A673 (cell line): ENCODE data around the gene UBL7. TPM values are rescaled to one million over a fixed set of nuclear protein-coding genes. Genes with fewer than 3 reads are reported as not detected.
A peak's percentile ranks its signal among the peaks of the same experiment; 100 is the strongest.

ENCODE experiments used
- BruUV-seq: library from RNA; stranded (reverse); fragments of 400-500 nt; replicated peaks from 2 replicates; lab custom pipeline; 2021; lab: Mats Ljungman, UMichigan
- CTCF ChIA-PET: fragments of 300-600 bp; sonication (Branson Sonifier 250); formaldehyde crosslinking; loops from one replicate; lab custom pipeline; 2022; ENCODE audit warnings: antibody characterized with exemption; lab: Charles Lee
- POLR2A ChIA-PET: fragments of 300-600 bp; sonication (Branson Sonifier 250); formaldehyde crosslinking; loops from one replicate; lab custom pipeline; 2022; ENCODE audit warnings: antibody characterized with exemption; ENCODE audit not compliant: low non-redundant PET; lab: Charles Lee
- DNase-seq: peaks from one replicate; pipeline ENCODE4 v3.0.0-alpha.2; 2015; ENCODE audit warnings: low spot score
- H3K27ac ChIP-seq: fragments of 200-600 bp; sonication (generic); 2 replicates; pipeline ENCODE4 v1.5.1; 2016; ENCODE audit warnings: mixed run types, low read depth, mild to moderate bottlenecking, mixed read lengths, antibody characterized with exemption, low read length; ENCODE audit not compliant: poor library complexity, severe bottlenecking
- H3K27me3 ChIP-seq: fragments of 200-600 bp; sonication (generic); replicated peaks from 2 replicates; pipeline ENCODE4 v1.6.1; 2017; ENCODE audit warnings: mixed run types, low read depth, mild to moderate bottlenecking, mixed read lengths, antibody characterized with exemption, low read length; ENCODE audit not compliant: insufficient read depth, poor library complexity
- H3K36me3 ChIP-seq: fragments of 200-600 bp; sonication (generic); 2 replicates; pipeline ENCODE4 v1.6.1; 2016; ENCODE audit warnings: mixed run types, mild to moderate bottlenecking, mixed read lengths, antibody characterized with exemption, low read length; ENCODE audit not compliant: insufficient read depth, poor library complexity, severe bottlenecking
- H3K4me1 ChIP-seq: fragments of 200-600 bp; sonication (generic); 2 replicates; pipeline ENCODE4 v1.6.1; 2017; ENCODE audit warnings: mixed run types, mild to moderate bottlenecking, mixed read lengths, antibody characterized with exemption, low read length; ENCODE audit not compliant: insufficient read depth, poor library complexity, severe bottlenecking
- H3K4me3 ChIP-seq: fragments of 200-600 bp; sonication (generic); 2 replicates; pipeline ENCODE4 v1.5.1; 2016; ENCODE audit warnings: low read depth, mixed run types, mild to moderate bottlenecking, mixed read lengths, low read length; ENCODE audit not compliant: poor library complexity, severe bottlenecking
- H3K9me3 ChIP-seq: fragments of 200-600 bp; sonication (generic); 2 replicates; pipeline ENCODE4 v1.6.1; 2016; ENCODE audit warnings: mixed run types, low read depth, mild to moderate bottlenecking, mixed read lengths, antibody characterized with exemption, low read length; ENCODE audit not compliant: poor library complexity, severe bottlenecking
- CTCF ChIP-seq: fragments of 300-800, 200-600 bp; sonication (generic); conservative IDR thresholded peaks from 2 replicates; pipeline ENCODE4 v1.5.1; 2017; ENCODE audit warnings: low read depth, mild to moderate bottlenecking, antibody characterized with exemption, low read length, moderate library complexity, mixed read lengths
- EZH2 ChIP-seq: fragments of 200-600 bp; sonication (generic); IDR thresholded peaks from 2 replicates; pipeline ENCODE4 v1.6.1; 2017; ENCODE audit warnings: borderline replicate concordance, low read depth, mild to moderate bottlenecking, mixed read lengths, antibody characterized with exemption, low read length; ENCODE audit not compliant: poor library complexity, severe bottlenecking
- intact Hi-C: fragments of 100-400 bp; cut with micrococcal nuclease; formaldehyde crosslinking; loops from one replicate; pipeline ENCODE4 v1.10.0; 2022; ENCODE audit not compliant: unreplicated experiment
- total RNA-seq: library from RNA; stranded (reverse); gene quantifications from 2 replicates; pipeline ENCODE4 v1.2.3, GENCODE V29; 2021

The UBL7 gene
- total RNA-seq, 1 experiment from 2014 or later: 72.5 TPM

GRCh38 chr15:74438721-74439316, 22.1 kb downstream of the UBL7 start:
- TF ChIP-seq CTCF (peak; percentile 94), EZH2 (no peak)
- ChIA-PET CTCF (interaction anchor here (0.6 to 1.0 kb wide), 3 partner anchors 57 to 306 kb away, joined by 3 to 8 read pairs (median 6); no protein-coding TSS in a partner anchor), POLR2A (no interaction called here)
- Histone ChIP-seq H3K27me3 (no peaks in the 10 kb centered on the region), H3K4me1 (peaks cover 4% of the 10 kb centered on the region), H3K27ac (no peak overlapping the region), H3K4me3 (no peak overlapping the region), H3K9me3 (no peaks in the 10 kb centered on the region), H3K36me3 (no peaks in the 10 kb centered on the region)
- DNase-seq: peak; percentile 75
- BruUV-seq: no TSS peak
- intact Hi-C loops: loop anchor here (1.0 to 2.0 kb wide), 2 partner anchors 57 to 64 kb away; no protein-coding TSS in a partner anchor

GRCh38 chr15:74438206-74438605, 22.8 kb downstream of the UBL7 start:
- H3K4me3 ChIP-seq: no peak overlapping the region
- BruUV-seq: no TSS peak
- H3K36me3 ChIP-seq: no peaks in the 10 kb centered on the region
- ChIA-PET CTCF (no interaction called here), POLR2A (no interaction called here)
- H3K4me1 ChIP-seq: peaks cover 4% of the 10 kb centered on the region
- TF ChIP-seq CTCF: no peak
- TF ChIP-seq EZH2: no peak
- no peaks in the 10 kb centered on the region for H3K9me3 ChIP-seq
- intact Hi-C loops: loop anchor here (1.0 to 2.0 kb wide), 2 partner anchors 56 to 63 kb away; no protein-coding TSS in a partner anchor
- H3K27me3 ChIP-seq: peaks cover 5% of the 10 kb centered on the region
- H3K27ac ChIP-seq: no peak overlapping the region
- no peak for DNase-seq

- no peak overlapping the region for H3K27ac ChIP-seq
- intact Hi-C loops: no loop called here
- CTCF ChIA-PET: no interaction called here
- no peak for DNase-seq
- H3K36me3 ChIP-seq: no peaks in the 10 kb centered on the region
- POLR2A ChIA-PET: no interaction called here
- no TSS peak for BruUV-seq
- peaks cover 26% of the 10 kb centered on the region for H3K27me3 ChIP-seq
- H3K9me3 ChIP-seq: no peaks in the 10 kb centered on the region
- peak overlapping the region; percentile 61 for H3K4me3 ChIP-seq
- TF ChIP-seq CTCF (no peak), EZH2 (no peak)
- H3K4me1 ChIP-seq: peaks cover 11% of the 10 kb centered on the region
These were observed 26.5 kb downstream of the UBL7 start for GRCh38 chr15:74434263-74435136.
